Mucosa of rectum (tissue), 2 donors: ENCODE results near the gene C1QL1.

Source experiments
- H3K27ac ChIP-seq, 2 donors: one replicate each; pipeline ENCODE4 v1.7.0; 2013; ENCODE audit warnings: inconsistent platforms in 2 of 2, low read depth in 2 of 2, low read length in 2 of 2
- H3K27me3 ChIP-seq, 2 donors: one replicate each; pipeline ENCODE4 v1.7.0; 2013; ENCODE audit warnings: low read length in 2 of 2; ENCODE audit not compliant: control insufficient read depth in 2 of 2, insufficient read depth in 2 of 2
- H3K36me3 ChIP-seq, 2 donors: one replicate each; pipeline ENCODE4 v1.7.0; 2013; ENCODE audit warnings: low read length in 2 of 2; ENCODE audit not compliant: control insufficient read depth in 2 of 2, insufficient read depth in 2 of 2
- H3K4me1 ChIP-seq, 2 donors: one replicate each; pipeline ENCODE4 v1.7.0; 2013; ENCODE audit warnings: low read length in 2 of 2, mild to moderate bottlenecking in 1 of 2; ENCODE audit not compliant: control insufficient read depth in 2 of 2, insufficient read depth in 2 of 2
- H3K4me3 ChIP-seq, 2 donors: one replicate each; pipeline ENCODE4 v1.7.0; 2013; ENCODE audit warnings: low read length in 2 of 2
- H3K9ac ChIP-seq, 2 donors: one replicate each; pipeline ENCODE4 v1.7.0; 2013; ENCODE audit warnings: low read length in 2 of 2, low read depth in 1 of 2, mild to moderate bottlenecking in 1 of 2
- H3K9me3 ChIP-seq, 2 donors: one replicate each; pipeline ENCODE4 v1.7.0; 2013; ENCODE audit warnings: low read length in 2 of 2; ENCODE audit not compliant: control insufficient read depth in 2 of 2
- donor health status: healthy.
- donor health status: Normal muscosa, but diverticular disease.

Gene C1QL1

GRCh38 chr17:44930667-44931066 lies 37.4 kb downstream of the C1QL1 start:
- no peak overlapping the region for H3K27ac ChIP-seq
- H3K9ac ChIP-seq = no peak overlapping the region
- H3K4me1 ChIP-seq = no peaks in the 10 kb centered on the region
- no peak overlapping the region for H3K4me3 ChIP-seq
- H3K36me3 ChIP-seq = peaks cover 0 to 3% of the 10 kb centered on the region in 2 donors
- H3K9me3 ChIP-seq = no peaks in the 10 kb centered on the region
- no peaks in the 10 kb centered on the region for H3K27me3 ChIP-seq

DNA sequence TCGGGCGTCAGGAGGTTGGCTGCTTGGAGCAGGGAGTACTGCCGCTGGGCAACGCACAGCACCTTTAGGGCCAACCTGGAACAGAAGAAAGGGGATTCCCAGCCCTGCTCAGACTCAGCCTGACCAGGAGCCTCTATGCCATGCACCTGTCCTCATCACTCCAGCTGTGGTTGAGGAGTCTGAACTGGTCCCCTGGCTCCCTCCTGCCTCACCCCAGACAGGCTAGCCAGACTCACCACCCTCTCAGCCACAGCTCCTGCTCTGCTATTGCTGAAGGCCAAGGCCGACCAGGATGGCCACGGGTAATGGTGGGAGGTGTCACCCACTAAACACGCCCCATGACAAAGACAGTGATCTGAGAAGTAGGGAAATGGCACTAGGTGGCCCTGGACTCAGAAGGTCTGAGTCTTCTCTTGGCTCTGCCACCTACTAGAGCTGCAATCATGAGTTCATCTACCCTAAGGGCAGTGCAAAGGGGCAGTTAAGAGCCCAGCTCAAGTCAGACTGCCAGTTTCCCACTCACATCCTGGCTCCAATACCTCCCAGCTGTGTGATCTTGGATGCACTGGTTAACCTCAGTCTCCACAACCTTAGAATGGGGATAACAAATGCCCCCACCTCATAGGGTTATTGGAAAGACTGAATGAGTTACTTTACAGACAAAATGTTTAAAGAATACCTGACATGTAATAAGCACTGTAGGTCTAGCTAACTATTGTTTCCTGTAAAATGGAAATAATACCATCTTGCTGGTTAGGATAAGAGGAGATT lies 39.0 kb downstream of the C1QL1 start:
- no peaks in the 10 kb centered on the region for H3K9me3 ChIP-seq
- no peak overlapping the region for H3K4me3 ChIP-seq
- peaks cover 0 to 3% of the 10 kb centered on the region in 2 donors for H3K36me3 ChIP-seq
- H3K4me1 ChIP-seq = no peaks in the 10 kb centered on the region
- H3K9ac ChIP-seq = no peak overlapping the region
- no peaks in the 10 kb centered on the region for H3K27me3 ChIP-seq
- H3K27ac ChIP-seq = no peak overlapping the region

DNA sequence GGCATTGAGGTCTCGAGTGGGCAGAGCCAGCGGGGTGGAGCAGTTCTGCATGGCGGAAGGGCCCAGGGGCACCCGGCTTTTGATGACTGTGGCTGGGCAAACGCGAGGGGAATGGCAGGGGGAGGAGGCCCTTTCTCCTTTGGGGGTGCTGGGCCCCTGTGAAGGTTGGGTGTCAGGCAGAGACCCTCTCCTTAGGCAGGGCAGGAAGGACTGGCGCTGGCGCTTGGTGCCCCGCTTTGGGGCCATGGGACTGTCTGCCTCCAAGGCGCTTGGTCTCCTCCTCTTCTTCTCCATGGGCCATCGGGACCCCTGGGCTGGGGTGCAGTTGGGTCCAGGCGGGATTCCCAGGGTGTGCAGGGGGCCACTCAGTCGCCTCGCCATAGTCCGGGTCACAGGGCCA lies 40.0 kb downstream of the C1QL1 start:
- no peaks in the 10 kb centered on the region for H3K4me1 ChIP-seq
- H3K36me3 ChIP-seq = peaks cover 0 to 3% of the 10 kb centered on the region in 2 donors
- no peak overlapping the region for H3K27ac ChIP-seq
- no peak overlapping the region for H3K4me3 ChIP-seq
- no peaks in the 10 kb centered on the region for H3K9me3 ChIP-seq
- H3K27me3 ChIP-seq = no peaks in the 10 kb centered on the region
- no peak overlapping the region for H3K9ac ChIP-seq

DNA sequence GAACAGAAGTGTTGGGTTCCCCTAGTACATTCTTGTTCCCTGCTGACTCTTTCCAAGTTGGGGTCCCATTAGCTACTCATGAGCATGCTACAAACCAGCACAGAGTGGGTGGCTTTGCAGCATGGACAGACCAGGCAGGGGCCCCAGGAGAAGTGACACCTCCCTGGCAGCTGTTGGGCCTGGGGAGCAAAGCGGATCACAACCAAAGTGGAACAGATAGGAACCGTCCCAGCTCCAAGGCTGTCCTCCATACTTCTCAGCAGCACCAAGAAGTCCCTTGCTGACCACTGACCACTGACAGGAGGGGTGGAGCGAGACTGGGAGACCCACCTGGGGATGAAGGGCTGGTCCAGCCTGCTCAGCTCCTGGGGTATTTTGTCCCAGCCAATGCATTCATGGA lies 40.4 kb downstream of the C1QL1 start:
- Histone ChIP-seq H3K4me1 (no peaks in the 10 kb centered on the region), H3K27ac (no peak overlapping the region), H3K36me3 (peaks cover 0 to 3% of the 10 kb centered on the region in 2 donors), H3K27me3 (no peaks in the 10 kb centered on the region), H3K9ac (no peak overlapping the region), H3K4me3 (no peak overlapping the region), H3K9me3 (no peaks in the 10 kb centered on the region)

DNA sequence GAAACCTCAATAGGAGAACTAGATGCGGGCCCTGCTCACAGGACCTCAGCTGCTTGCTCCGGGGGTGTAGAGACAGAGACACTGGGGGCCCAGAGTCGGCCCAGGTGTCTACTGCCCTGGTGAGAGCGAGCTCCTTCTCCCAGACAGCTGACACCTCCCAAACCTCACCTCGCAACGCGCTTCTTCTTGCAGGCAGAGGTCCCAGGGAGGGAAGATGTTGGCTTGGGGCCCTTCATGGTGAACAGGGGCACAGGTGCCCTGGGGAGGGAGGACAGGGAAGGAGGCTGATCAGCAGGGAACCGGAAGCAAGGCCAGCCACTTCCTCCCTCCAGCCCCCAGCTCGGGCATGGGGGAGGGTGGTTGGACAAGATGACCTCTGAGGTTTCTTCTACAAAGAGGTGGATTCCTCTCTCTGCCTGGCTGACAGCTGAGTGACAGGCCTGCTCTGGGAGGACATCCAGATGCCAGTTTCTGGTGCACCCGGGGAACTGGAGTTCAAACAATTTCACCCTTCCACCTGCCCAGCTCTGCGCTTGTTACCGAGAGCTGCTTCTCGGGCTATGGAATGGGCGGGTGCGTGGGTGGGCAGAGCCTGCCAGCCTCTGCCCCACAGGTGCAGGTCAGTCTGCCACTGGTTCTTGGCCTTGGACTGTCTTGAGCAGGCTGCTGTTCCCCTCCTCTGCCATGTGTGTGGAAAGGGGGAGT lies 41.1 kb downstream of the C1QL1 start:
- no peaks in the 10 kb centered on the region for H3K27me3 ChIP-seq
- no peak overlapping the region for H3K27ac ChIP-seq
- no peaks in the 10 kb centered on the region for H3K4me1 ChIP-seq
- H3K4me3 ChIP-seq = no peak overlapping the region
- H3K9me3 ChIP-seq = no peaks in the 10 kb centered on the region
- no peak overlapping the region for H3K9ac ChIP-seq
- peaks cover 0 to 3% of the 10 kb centered on the region in 2 donors for H3K36me3 ChIP-seq

GRCh38 chr17:44925731-44926697 lies 42.1 kb downstream of the C1QL1 start:
- Histone ChIP-seq H3K27ac (no peak overlapping the region), H3K9me3 (no peaks in the 10 kb centered on the region), H3K4me1 (no peaks in the 10 kb centered on the region), H3K4me3 (no peak overlapping the region), H3K9ac (no peak overlapping the region), H3K27me3 (peaks cover 0 to 1% of the 10 kb centered on the region in 2 donors), H3K36me3 (peaks cover 0 to 3% of the 10 kb centered on the region in 2 donors)

GRCh38 chr17:44924107-44924544 lies 44.0 kb downstream of the C1QL1 start:
- Histone ChIP-seq H3K9ac (no peak overlapping the region), H3K27ac (no peak overlapping the region), H3K4me3 (no peak overlapping the region), H3K27me3 (peaks cover 0 to 2% of the 10 kb centered on the region in 2 donors), H3K36me3 (peaks cover 0 to 3% of the 10 kb centered on the region in 2 donors), H3K9me3 (no peaks in the 10 kb centered on the region), H3K4me1 (no peaks in the 10 kb centered on the region)

- H3K4me1 ChIP-seq = no peaks in the 10 kb centered on the region
- no peaks in the 10 kb centered on the region for H3K9me3 ChIP-seq
- H3K9ac ChIP-seq = no peak overlapping the region
- H3K36me3 ChIP-seq = no peaks in the 10 kb centered on the region
- H3K27ac ChIP-seq = no peak overlapping the region
- peaks cover 0 to 2% of the 10 kb centered on the region in 2 donors for H3K27me3 ChIP-seq
- H3K4me3 ChIP-seq = no peak overlapping the region
Measured at GRCh38 chr17:44922746-44923470, 45.2 kb downstream of the C1QL1 start.

GRCh38 chr17:44922136-44922535 lies 46.0 kb downstream of the C1QL1 start:
- Histone ChIP-seq H3K36me3 (no peaks in the 10 kb centered on the region), H3K4me1 (no peaks in the 10 kb centered on the region), H3K27ac (no peak overlapping the region), H3K9ac (no peak overlapping the region), H3K4me3 (no peak overlapping the region), H3K9me3 (no peaks in the 10 kb centered on the region), H3K27me3 (peaks cover 0 to 2% of the 10 kb centered on the region in 2 donors)
